ENCODE results near the gene RASGRP4. TPM values are rescaled to one million over a fixed set of nuclear protein-coding genes. Genes with fewer than 3 reads are reported as not detected.

RASGRP4 gene
- total and polyA plus RNA-seq, 7 experiments from 2014 or later = 0.14 to 32.7 (median 0.77) TPM; not detected in 1

GRCh38 chr19:38467541-38468525, 41.8 kb upstream of the RASGRP4 start:
- ATAC-seq = no peak
- Mint-ChIP-seq H3K27ac (no peak overlapping the region), H3K4me3 (no peak overlapping the region), H3K36me3 (no peaks in the 10 kb centered on the region), H3K27me3 (peaks cover 0 to 7% (median 4%) of the 10 kb centered on the region in 5 donors), H3K9me3 (peaks cover 0 to 1% (median 0%) of the 10 kb centered on the region in 11 donors), H3K4me1 (peaks cover 0 to 2% (median 0%) of the 10 kb centered on the region in 7 donors)
- H3K36me3 ChIP-seq (ENCODE audit: control insufficient read depth in 2 of 3, insufficient read depth in 3 of 3, low read length in 3 of 3) = no peaks in the 10 kb centered on the region
- DNase-seq = no peak
- no peak overlapping the region for H3K27ac ChIP-seq (ENCODE audit: low read depth, low read length)
- no peak overlapping the region for H3K4me3 ChIP-seq (ENCODE audit: low read length)
- H3K27me3 ChIP-seq (ENCODE audit: control insufficient read depth in 2 of 2, insufficient read depth in 2 of 2, low read length in 2 of 2) = no peaks in the 10 kb centered on the region
- CTCF ChIA-PET = no interaction called here
- intact Hi-C loops (cut with micrococcal nuclease) = no loop called here
- H3K4me1 ChIP-seq (ENCODE audit: control insufficient read depth in 2 of 2, insufficient read depth in 2 of 2, low read length in 2 of 2) = no peaks in the 10 kb centered on the region
- POLR2A ChIA-PET = no interaction called here
- H3K9me3 ChIP-seq (ENCODE audit: control insufficient read depth in 2 of 3, low read length in 3 of 3) = no peaks in the 10 kb centered on the region

GRCh38 chr19:38466050-38466449, 40.0 kb upstream of the RASGRP4 start:
- no peak overlapping the region for H3K27ac ChIP-seq (ENCODE audit: low read depth, low read length)
- CTCF ChIA-PET = no interaction called here
- Mint-ChIP-seq H3K9me3 (peaks cover 0 to 1% (median 0%) of the 10 kb centered on the region in 11 donors), H3K4me1 (peaks cover 0 to 2% (median 0%) of the 10 kb centered on the region in 7 donors), H3K27me3 (peaks cover 0 to 9% (median 6%) of the 10 kb centered on the region in 5 donors), H3K36me3 (no peaks in the 10 kb centered on the region), H3K27ac (no peak overlapping the region), H3K4me3 (no peak overlapping the region)
- intact Hi-C loops (cut with micrococcal nuclease) = no loop called here
- H3K4me1 ChIP-seq (ENCODE audit: control insufficient read depth in 2 of 2, insufficient read depth in 2 of 2, low read length in 2 of 2) = no peaks in the 10 kb centered on the region
- POLR2A ChIA-PET = no interaction called here
- no peaks in the 10 kb centered on the region for H3K27me3 ChIP-seq (ENCODE audit: control insufficient read depth in 2 of 2, insufficient read depth in 2 of 2, low read length in 2 of 2)
- H3K4me3 ChIP-seq (ENCODE audit: low read length) = no peak overlapping the region
- no peaks in the 10 kb centered on the region for H3K36me3 ChIP-seq (ENCODE audit: control insufficient read depth in 2 of 3, insufficient read depth in 3 of 3, low read length in 3 of 3)
- DNase-seq = no peak
- ATAC-seq = no peak
- H3K9me3 ChIP-seq (ENCODE audit: control insufficient read depth in 2 of 3, low read length in 3 of 3) = no peaks in the 10 kb centered on the region

GRCh38 chr19:38464421-38465082, 38.5 kb upstream of the RASGRP4 start:
- Histone ChIP-seq H3K27me3 (ENCODE audit: control insufficient read depth in 2 of 2, insufficient read depth in 2 of 2, low read length in 2 of 2) (no peaks in the 10 kb centered on the region), H3K4me1 (ENCODE audit: control insufficient read depth in 2 of 2, insufficient read depth in 2 of 2, low read length in 2 of 2) (no peaks in the 10 kb centered on the region), H3K27ac (ENCODE audit: low read depth, low read length) (no peak overlapping the region), H3K4me3 (ENCODE audit: low read length) (no peak overlapping the region), H3K36me3 (ENCODE audit: control insufficient read depth in 2 of 3, insufficient read depth in 3 of 3, low read length in 3 of 3) (no peaks in the 10 kb centered on the region), H3K9me3 (ENCODE audit: control insufficient read depth in 2 of 3, low read length in 3 of 3) (no peaks in the 10 kb centered on the region)
- H3K4me3 Mint-ChIP-seq = no peak overlapping the region
- ATAC-seq = no peak
- CTCF ChIA-PET = no interaction called here
- H3K27ac Mint-ChIP-seq = no peak overlapping the region
- intact Hi-C loops (cut with micrococcal nuclease) = no loop called here
- peaks cover 0 to 1% (median 0%) of the 10 kb centered on the region in 11 donors for H3K9me3 Mint-ChIP-seq
- peaks cover 0 to 2% (median 0%) of the 10 kb centered on the region in 7 donors for H3K4me1 Mint-ChIP-seq
- POLR2A ChIA-PET = no interaction called here
- no peak for DNase-seq
- H3K36me3 Mint-ChIP-seq = no peaks in the 10 kb centered on the region
- H3K27me3 Mint-ChIP-seq = peaks cover 0 to 14% (median 6%) of the 10 kb centered on the region in 5 donors

DNA sequence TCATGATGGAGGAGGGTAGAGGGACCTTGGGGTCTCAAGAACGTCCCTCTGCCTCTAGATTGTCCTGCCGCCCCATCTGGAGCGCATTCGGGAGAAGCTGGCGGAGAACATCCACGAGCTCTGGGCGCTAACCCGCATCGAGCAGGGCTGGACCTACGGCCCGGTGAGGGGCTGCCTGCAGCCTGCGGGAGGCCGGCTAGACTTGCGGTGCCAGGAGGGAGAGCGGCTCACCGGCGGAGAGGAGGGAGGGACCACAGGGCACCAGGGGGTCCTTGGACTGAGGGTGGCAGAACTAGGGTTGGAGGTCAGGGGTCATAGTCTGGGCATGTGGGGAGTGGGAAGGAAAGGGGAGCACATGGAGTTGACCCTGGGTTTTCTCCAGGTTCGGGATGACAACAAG, 37.3 kb upstream of the RASGRP4 start:
- H3K9me3 Mint-ChIP-seq = peaks cover 0 to 1% (median 0%) of the 10 kb centered on the region in 11 donors
- no peak overlapping the region for H3K4me3 Mint-ChIP-seq
- Histone ChIP-seq H3K4me1 (ENCODE audit: control insufficient read depth in 2 of 2, insufficient read depth in 2 of 2, low read length in 2 of 2) (no peaks in the 10 kb centered on the region), H3K4me3 (ENCODE audit: low read length) (no peak overlapping the region), H3K36me3 (ENCODE audit: control insufficient read depth in 2 of 3, insufficient read depth in 3 of 3, low read length in 3 of 3) (no peaks in the 10 kb centered on the region), H3K27me3 (ENCODE audit: control insufficient read depth in 2 of 2, insufficient read depth in 2 of 2, low read length in 2 of 2) (no peaks in the 10 kb centered on the region), H3K9me3 (ENCODE audit: control insufficient read depth in 2 of 3, low read length in 3 of 3) (no peaks in the 10 kb centered on the region), H3K27ac (ENCODE audit: low read depth, low read length) (no peak overlapping the region)
- H3K27me3 Mint-ChIP-seq = peaks cover 0 to 18% (median 11%) of the 10 kb centered on the region in 5 donors
- no peak for DNase-seq
- H3K36me3 Mint-ChIP-seq = no peaks in the 10 kb centered on the region
- ChIA-PET POLR2A (no interaction called here), CTCF (no interaction called here)
- no peak for ATAC-seq
- intact Hi-C loops (cut with micrococcal nuclease) = no loop called here
- H3K4me1 Mint-ChIP-seq = peaks cover 0 to 2% (median 0%) of the 10 kb centered on the region in 7 donors
- H3K27ac Mint-ChIP-seq = no peak overlapping the region

GRCh38 chr19:38458991-38459390, 33.0 kb upstream of the RASGRP4 start:
- H3K27me3 ChIP-seq (ENCODE audit: control insufficient read depth in 2 of 2, insufficient read depth in 2 of 2, low read length in 2 of 2) = no peaks in the 10 kb centered on the region
- intact Hi-C loops (cut with micrococcal nuclease) = no loop called here
- CTCF ChIA-PET = no interaction called here
- peaks cover 0 to 6% (median 0%) of the 10 kb centered on the region in 11 donors for H3K9me3 Mint-ChIP-seq
- H3K27ac ChIP-seq (ENCODE audit: low read depth, low read length) = no peak overlapping the region
- no peaks in the 10 kb centered on the region for H3K4me1 Mint-ChIP-seq
- ATAC-seq (no peak), DNase-seq (no peak)
- H3K27ac Mint-ChIP-seq = no peak overlapping the region
- no peak overlapping the region for H3K4me3 Mint-ChIP-seq
- H3K4me3 ChIP-seq (ENCODE audit: low read length) = no peak overlapping the region
- no peaks in the 10 kb centered on the region for H3K4me1 ChIP-seq (ENCODE audit: control insufficient read depth in 2 of 2, insufficient read depth in 2 of 2, low read length in 2 of 2)
- H3K9me3 ChIP-seq (ENCODE audit: control insufficient read depth in 2 of 3, low read length in 3 of 3) = no peaks in the 10 kb centered on the region
- H3K36me3 ChIP-seq (ENCODE audit: control insufficient read depth in 2 of 3, insufficient read depth in 3 of 3, low read length in 3 of 3) = no peaks in the 10 kb centered on the region
- no peaks in the 10 kb centered on the region for H3K36me3 Mint-ChIP-seq
- POLR2A ChIA-PET = no interaction called here
- peaks cover 0 to 18% (median 11%) of the 10 kb centered on the region in 5 donors for H3K27me3 Mint-ChIP-seq

DNA sequence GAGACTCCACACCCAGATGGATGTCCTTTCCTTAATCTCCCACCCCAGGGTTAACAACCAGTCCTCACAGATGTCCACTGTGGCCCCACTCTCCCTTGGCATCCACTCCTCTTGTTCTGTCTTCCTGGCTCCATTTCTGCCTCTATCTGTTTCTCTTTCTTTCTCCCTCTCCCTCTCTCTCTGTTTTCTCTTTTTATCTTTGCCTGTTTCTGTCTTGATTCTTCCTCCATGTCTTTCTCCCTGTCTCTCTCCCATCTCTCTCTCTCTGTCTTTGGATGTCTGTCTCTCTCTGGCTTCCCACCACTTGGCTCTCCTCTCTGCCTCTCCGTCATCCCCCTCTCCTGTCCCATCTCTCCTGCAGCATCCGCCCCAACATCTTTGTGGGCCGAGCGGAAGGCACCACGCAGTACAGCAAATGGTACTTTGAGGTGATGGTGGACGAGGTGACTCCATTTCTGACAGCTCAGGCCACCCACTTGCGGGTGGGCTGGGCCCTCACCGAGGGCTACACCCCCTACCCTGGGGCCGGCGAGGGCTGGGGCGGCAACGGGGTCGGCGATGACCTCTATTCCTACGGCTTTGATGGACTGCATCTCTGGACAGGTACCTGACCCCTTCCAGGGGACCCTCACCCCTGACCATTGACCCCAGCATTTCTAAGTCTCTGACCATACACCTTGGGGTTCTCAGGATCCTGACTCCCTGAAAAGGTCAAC, 31.8 kb upstream of the RASGRP4 start:
- Histone ChIP-seq H3K36me3 (ENCODE audit: control insufficient read depth in 2 of 3, insufficient read depth in 3 of 3, low read length in 3 of 3) (no peaks in the 10 kb centered on the region), H3K27ac (ENCODE audit: low read depth, low read length) (no peak overlapping the region), H3K9me3 (ENCODE audit: control insufficient read depth in 2 of 3, low read length in 3 of 3) (no peaks in the 10 kb centered on the region), H3K4me3 (ENCODE audit: low read length) (no peak overlapping the region), H3K27me3 (ENCODE audit: control insufficient read depth in 2 of 2, insufficient read depth in 2 of 2, low read length in 2 of 2) (no peaks in the 10 kb centered on the region), H3K4me1 (ENCODE audit: control insufficient read depth in 2 of 2, insufficient read depth in 2 of 2, low read length in 2 of 2) (no peaks in the 10 kb centered on the region)
- CTCF ChIA-PET = no interaction called here
- Mint-ChIP-seq H3K36me3 (no peaks in the 10 kb centered on the region), H3K27ac (no peak overlapping the region), H3K4me1 (peaks cover 0 to 1% (median 0%) of the 10 kb centered on the region in 7 donors), H3K27me3 (peaks cover 0 to 18% (median 11%) of the 10 kb centered on the region in 5 donors), H3K9me3 (peaks cover 0 to 6% (median 0%) of the 10 kb centered on the region in 11 donors), H3K4me3 (no peak overlapping the region)
- POLR2A ChIA-PET = no interaction called here
- intact Hi-C loops (cut with micrococcal nuclease) = no loop called here
- ATAC-seq = no peak
- DNase-seq = no peak
